Esophagus (tissue), 2 donors: ENCODE results near the gene ME3. TPM values are rescaled to one million over a fixed set of nuclear protein-coding genes. Genes with fewer than 3 reads are reported as not detected.

Experiments
- H3K27ac ChIP-seq, 2 donors: one replicate each; pipeline ENCODE4 v1.5.1; 2013; ENCODE audit warnings: low read depth in 2 of 2, mild to moderate bottlenecking in 2 of 2, inconsistent platforms in 1 of 2, low read length in 1 of 2, moderate library complexity in 1 of 2
- H3K27me3 ChIP-seq, 2 donors: one replicate each; pipeline ENCODE4 v1.6.1; 2013; ENCODE audit warnings: low read length in 2 of 2, control low read depth in 1 of 2, mild to moderate bottlenecking in 1 of 2; ENCODE audit not compliant: insufficient read depth in 2 of 2, control insufficient read depth in 1 of 2
- H3K36me3 ChIP-seq, 2 donors: one replicate each; pipeline ENCODE4 v1.6.1; 2013; ENCODE audit warnings: low read length in 1 of 2; ENCODE audit not compliant: control insufficient read depth in 2 of 2, insufficient read depth in 2 of 2
- H3K4me1 ChIP-seq, 2 donors: one replicate each; pipeline ENCODE4 v1.6.1; 2013; ENCODE audit warnings: low read length in 1 of 2; ENCODE audit not compliant: control insufficient read depth in 2 of 2, insufficient read depth in 2 of 2
- H3K4me3 ChIP-seq, 2 donors: one replicate each; pipeline ENCODE4 v1.5.1; 2013; ENCODE audit warnings: low read length in 2 of 2, mild to moderate bottlenecking in 2 of 2, low read depth in 1 of 2, moderate library complexity in 1 of 2
- H3K9me3 ChIP-seq, 2 donors: one replicate each; pipeline ENCODE4 v1.6.1; 2013; ENCODE audit warnings: mild to moderate bottlenecking in 2 of 2, low read depth in 1 of 2, low read length in 1 of 2, moderate library complexity in 1 of 2; ENCODE audit not compliant: control insufficient read depth in 2 of 2, insufficient read depth in 1 of 2
- WGBS, 2 donors: extraction: QIAGEN DNeasy Blood & Tissue Kit; methylation state at CpG; one replicate each; pipeline ENCODE4 v1.1.7; 2013; 5-methylcytosine and 5-hydroxymethylcytosine counted together
- polyA plus RNA-seq, 2 donors: library from polyadenylated mRNA; stranded (reverse); fragments of 200-250 nt; gene quantifications; one replicate each; pipeline ENCODE4 v1.2.3, GENCODE V29; 2013
- donor health status: healthy with polysubstance abuse.
- donor health status: Bipolar disorder and iron deficiency.

The ME3 gene
- polyA plus RNA-seq, 2 donors, result 3.0 to 4.5 TPM

DNA sequence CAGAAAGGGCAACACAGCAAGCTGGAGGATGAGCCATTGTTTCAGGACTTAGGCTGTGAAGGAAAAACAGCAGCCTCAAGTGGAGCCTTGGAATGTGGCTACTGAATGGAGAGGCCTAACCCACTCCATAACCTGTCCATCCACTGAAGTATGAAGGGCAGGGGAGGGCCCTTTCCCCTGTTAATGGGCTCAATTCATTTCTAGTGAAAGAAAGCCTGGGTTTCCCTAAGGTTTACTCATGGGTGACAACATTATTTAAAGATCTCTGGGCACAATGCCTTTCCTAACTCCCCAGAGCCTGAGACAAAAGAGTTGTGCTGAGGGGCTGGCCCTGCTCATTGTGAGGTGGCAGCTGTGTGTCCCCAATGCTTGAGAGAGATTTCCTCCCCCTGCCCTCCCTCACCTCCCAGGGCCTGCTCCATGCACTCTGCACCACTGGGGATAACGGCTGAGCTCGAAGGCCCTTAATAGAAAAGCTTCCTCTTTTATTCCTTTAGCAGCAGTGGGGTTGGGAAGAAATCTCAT, 83.8 kb downstream of the ME3 start:
- 55 to 73% methylated on average over 2 of the region's 2 CpGs for WGBS, 2 donors
- Histone ChIP-seq H3K4me3 (no peak overlapping the region), H3K4me1 (peaks cover 0 to 2% of the 10 kb centered on the region in 2 donors), H3K27me3 (no peaks in the 10 kb centered on the region), H3K36me3 (no peaks in the 10 kb centered on the region), H3K9me3 (no peaks in the 10 kb centered on the region), H3K27ac (no peak overlapping the region)

DNA sequence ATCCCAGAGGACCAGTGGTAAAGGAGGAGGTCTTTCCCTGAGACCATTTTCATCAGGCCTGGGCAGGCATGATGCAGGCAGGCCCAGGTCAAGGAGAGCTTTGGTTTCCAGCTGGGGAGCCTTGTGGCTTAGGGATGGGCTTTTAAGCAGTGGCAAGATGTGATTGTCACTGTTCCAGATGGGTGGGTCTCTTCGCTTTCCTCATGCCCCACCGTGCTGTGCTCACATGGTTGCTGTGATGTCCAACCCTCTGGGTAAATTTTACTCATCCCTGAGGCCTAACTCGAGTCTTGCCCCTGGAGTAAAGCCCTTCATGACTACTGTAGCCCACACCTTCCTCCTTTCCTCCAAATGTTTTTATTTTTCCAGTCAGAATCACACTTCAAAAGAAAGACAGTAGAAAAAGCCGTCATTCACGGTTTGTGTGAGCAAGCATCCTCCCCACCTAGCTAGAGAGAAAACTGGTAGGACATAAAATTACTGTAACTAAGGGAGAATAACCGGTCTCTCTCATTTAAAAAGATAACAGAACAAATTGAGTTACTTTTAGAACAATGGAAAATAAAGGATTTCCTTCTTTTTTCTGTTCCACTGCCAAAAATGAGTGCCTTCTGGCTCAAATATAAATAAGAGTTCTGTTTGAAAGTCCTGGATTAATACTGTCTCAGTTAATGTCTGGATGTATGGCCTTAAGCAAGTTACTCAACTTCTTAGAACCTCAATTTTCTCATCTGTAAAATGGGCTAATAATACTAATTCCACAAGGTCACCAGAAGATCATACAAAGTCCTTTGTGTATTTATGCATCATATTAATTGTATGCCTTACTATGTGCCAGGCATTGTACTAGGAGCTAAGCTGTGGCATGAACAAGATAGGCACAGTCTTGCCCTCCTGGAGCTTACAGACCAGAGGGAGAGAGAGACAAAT, 84.9 kb downstream of the ME3 start:
- Histone ChIP-seq H3K36me3 (no peaks in the 10 kb centered on the region), H3K4me1 (peaks cover 0 to 2% of the 10 kb centered on the region in 2 donors), H3K27ac (no peak overlapping the region), H3K4me3 (no peak overlapping the region), H3K9me3 (no peaks in the 10 kb centered on the region), H3K27me3 (no peaks in the 10 kb centered on the region)
- 70 to 77% methylated on average over 6 of the region's 6 CpGs for WGBS, 2 donors

DNA sequence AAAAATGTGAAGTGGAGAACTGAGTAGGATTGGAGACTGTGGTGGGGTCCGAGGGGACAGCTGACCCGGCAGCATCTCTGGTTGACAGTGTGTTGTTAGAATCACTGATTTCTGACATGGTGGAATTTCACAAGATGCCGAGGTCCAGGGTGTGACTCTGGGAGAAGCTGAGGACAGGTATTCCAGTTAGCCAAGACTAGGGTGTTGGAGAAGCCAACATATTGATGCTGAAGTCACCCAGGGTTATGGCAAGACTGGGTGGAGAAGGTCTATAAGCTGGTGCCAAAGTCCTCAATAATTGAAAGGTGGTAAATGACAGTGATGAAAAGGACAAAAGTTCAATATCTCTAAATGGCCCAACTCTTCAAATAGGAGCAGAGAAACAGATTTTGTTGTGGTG, 86.1 kb downstream of the ME3 start:
- Histone ChIP-seq H3K4me3 (no peak overlapping the region), H3K4me1 (peaks cover 0 to 2% of the 10 kb centered on the region in 2 donors)

DNA sequence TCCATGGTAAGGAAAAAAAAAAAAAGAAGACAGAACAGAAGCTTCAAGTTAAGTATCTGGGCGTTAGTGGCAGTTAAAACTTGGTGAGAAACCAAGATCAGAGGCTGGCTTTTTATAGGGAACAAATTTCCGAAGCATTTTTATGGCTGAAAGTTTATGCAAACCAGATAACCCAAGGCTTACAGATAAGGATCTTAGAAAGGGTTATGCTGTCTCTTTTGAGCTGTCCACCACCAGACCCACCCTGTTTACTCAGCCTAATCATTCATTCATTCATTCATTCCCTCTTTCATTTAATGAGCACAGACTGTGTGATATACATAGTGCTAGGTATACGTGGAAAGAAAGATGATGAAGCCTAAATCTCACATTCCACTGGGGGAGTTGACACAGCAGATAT, 89.5 kb downstream of the ME3 start:
- Histone ChIP-seq H3K27ac (no peak overlapping the region), H3K36me3 (no peaks in the 10 kb centered on the region), H3K27me3 (no peaks in the 10 kb centered on the region), H3K9me3 (no peaks in the 10 kb centered on the region), H3K4me3 (no peak overlapping the region), H3K4me1 (peaks cover 0 to 4% of the 10 kb centered on the region in 2 donors)
- WGBS, 2 donors, result 64 to 73% methylated on average over 3 of the region's 3 CpGs

More for the DNA sequence above, 86.1 kb downstream of the ME3 start:
- Histone ChIP-seq H3K27ac (no peak overlapping the region), H3K9me3 (no peaks in the 10 kb centered on the region), H3K36me3 (no peaks in the 10 kb centered on the region), H3K27me3 (no peaks in the 10 kb centered on the region)
- 95 to 99% methylated on average over 3 of the region's 3 CpGs for WGBS, 2 donors

DNA sequence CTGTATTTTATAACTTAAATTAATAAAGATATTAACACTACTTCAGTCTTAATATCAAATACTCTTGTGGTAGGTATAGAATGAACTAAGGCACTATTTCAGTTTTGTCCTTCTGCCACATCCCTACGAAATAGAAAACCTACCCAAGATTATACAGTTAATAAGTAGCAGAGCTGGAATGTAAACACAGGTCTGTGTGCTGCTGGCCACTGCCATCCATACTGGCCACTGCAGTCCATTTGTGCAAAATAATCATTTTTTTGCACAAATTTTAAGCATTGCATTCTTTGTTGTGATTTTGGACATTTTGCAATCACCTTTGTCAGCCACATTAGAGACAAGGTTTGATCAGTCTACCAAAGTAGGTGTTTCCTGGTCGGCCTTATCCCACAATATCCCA, 91.9 kb downstream of the ME3 start:
- Histone ChIP-seq H3K36me3 (no peaks in the 10 kb centered on the region), H3K9me3 (no peaks in the 10 kb centered on the region), H3K27ac (no peak overlapping the region), H3K27me3 (no peaks in the 10 kb centered on the region), H3K4me1 (peaks cover 0 to 4% of the 10 kb centered on the region in 2 donors), H3K4me3 (no peak overlapping the region)
- WGBS, 2 donors, result 64 to 77% methylated on average over 2 of the region's 2 CpGs

DNA sequence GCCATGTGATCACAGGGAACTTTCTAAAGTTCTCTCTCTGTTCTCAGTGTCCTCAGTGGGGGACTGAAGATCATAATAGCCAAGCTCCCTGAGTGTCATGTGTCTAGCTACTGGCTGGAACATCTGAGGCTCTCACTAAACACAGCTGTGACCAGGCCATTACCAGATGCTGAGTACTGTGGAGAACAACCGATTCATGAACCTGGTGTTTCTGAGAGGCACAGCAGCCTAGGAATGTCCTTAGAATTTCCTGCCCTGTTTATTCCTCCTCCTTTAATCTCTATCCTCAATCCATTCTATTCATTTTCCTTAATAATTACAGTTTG, 93.0 kb downstream of the ME3 start:
- peaks cover 0 to 4% of the 10 kb centered on the region in 2 donors for H3K4me1 ChIP-seq
- no peak overlapping the region for H3K27ac ChIP-seq
- H3K36me3 ChIP-seq, result no peaks in the 10 kb centered on the region
- H3K9me3 ChIP-seq, result no peaks in the 10 kb centered on the region
- no peak overlapping the region for H3K4me3 ChIP-seq
- H3K27me3 ChIP-seq, result no peaks in the 10 kb centered on the region
- WGBS, 2 donors, result 83 to 91% methylated on average over 1 of the region's 1 CpG

DNA sequence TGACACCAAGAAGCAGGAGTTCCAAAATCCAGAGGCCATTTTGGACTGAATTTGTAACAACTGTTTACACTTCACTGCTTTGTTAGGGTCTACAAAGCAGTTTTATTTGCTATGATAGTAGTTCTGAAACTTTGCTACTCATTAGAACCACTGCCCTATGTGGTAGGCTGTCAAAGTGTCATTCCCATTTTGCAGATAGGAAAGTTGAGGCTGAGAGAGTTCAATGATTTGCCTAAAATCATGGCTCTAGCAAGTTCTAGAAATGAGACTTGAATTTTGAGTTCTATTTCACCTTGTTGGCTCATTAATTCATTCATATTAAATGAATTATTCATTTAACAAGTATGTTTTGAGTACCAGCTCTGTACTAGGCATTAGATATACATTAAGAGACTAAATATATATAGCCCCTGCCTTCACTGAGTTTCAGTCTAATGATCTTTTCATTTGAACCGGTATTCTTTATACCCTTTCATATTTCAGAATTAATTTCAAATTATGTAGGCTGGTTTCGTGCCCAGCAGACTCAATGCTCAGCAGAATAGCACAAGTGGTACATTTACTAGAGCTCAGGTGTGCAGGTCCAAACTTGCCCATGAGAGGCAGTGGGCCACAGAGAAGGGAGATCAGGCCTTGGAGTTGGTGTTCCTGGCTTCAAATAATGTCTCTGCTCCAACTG, 93.5 kb downstream of the ME3 start:
- WGBS, 2 donors, result 72 to 74% methylated on average over 2 of the region's 2 CpGs
- no peaks in the 10 kb centered on the region for H3K36me3 ChIP-seq
- H3K27ac ChIP-seq, result peak overlapping the region in 1 of 2 donors; percentile 25
- no peak overlapping the region for H3K4me3 ChIP-seq
- H3K9me3 ChIP-seq, result no peaks in the 10 kb centered on the region
- H3K4me1 ChIP-seq, result peaks cover 0 to 4% of the 10 kb centered on the region in 2 donors
- no peaks in the 10 kb centered on the region for H3K27me3 ChIP-seq

DNA sequence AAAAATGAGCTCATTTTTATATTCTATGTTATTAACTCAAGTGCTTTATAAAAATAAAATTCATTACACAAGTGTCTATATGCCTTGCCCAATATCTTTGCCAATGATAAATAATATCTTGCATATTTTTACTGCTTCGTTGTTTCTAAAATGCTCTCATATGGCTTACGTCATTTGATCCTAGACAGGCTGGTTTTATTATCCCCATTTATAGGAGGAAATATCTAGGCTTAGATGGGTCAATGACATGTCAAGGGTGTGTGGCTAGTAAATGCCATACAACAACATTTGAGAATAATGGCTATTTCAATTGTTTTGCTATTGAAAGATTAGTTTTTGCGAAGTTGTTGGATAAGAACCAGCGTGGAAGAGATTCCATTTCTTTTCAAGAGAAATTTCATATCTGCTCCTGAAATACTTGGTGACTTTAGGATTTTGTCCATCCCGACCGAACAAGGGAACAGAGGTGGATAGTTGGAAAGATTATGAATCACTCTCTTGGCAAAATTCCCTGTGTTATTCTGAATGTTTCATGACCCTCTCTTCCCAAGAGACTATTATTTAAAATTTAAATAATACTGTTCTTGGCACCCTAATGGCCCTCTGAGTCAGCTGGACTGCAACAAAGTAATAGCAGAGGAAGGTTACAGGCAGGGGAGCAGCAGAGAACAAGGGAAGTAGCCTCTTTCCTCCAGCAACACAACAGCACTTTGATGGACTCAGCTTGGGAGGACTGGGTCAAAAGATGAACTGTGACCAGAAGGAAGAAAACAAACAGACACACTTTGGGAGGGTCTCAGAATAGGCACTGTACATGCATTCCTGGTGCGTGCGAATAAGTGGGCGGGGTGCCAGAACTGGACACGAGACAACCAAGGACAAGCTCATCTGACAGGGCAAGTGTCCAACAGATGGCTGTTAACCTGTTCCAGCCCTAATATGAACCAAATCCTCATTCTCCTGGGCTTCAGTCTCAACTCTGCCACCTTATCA, 94.5 kb downstream of the ME3 start:
- no peaks in the 10 kb centered on the region for H3K36me3 ChIP-seq
- H3K4me1 ChIP-seq, result peaks cover 0 to 4% of the 10 kb centered on the region in 2 donors
- peak overlapping the region; percentile 25 to 49 for H3K27ac ChIP-seq
- H3K27me3 ChIP-seq, result no peaks in the 10 kb centered on the region
- H3K4me3 ChIP-seq, result no peak overlapping the region
- WGBS, 2 donors, result 52 to 55% methylated on average over 10 of the region's 10 CpGs
- no peaks in the 10 kb centered on the region for H3K9me3 ChIP-seq
